Activated naive CD8-positive, alpha-beta T cell treated with anti-CD3 and anti-CD28 coated beads, Interleukin-2, amount 10 ng/mL, durations not matched to agents 7 days and 5 days (primary cell): ENCODE measurements around the gene KRTAP10-4. TPM values are rescaled to one million over a fixed set of nuclear protein-coding genes. Genes with fewer than 3 reads are reported as not detected.
"Not testable (repeated sequence)": the region's sequence is repeated elsewhere in the genome, so short reads cannot be mapped to it uniquely, and the experiment has no call there.

Experiments used
- ATAC-seq: fragments of 150-1000 bp; cut with Tn5 transposase; one replicate; pipeline ENCODE4 v1.10.0; 2021; ENCODE audit warnings: low read depth, moderate library complexity
- POLR2A ChIA-PET: fragments of 350-600 bp; sonication (Branson Sonifier 250); formaldehyde crosslinking; loops from one replicate; lab custom pipeline; 2021; ENCODE audit warnings: antibody characterized with exemption; lab: Charles Lee
- DNase-seq: peaks from one replicate; pipeline ENCODE4 v3.0.0; 2021
- H3K27ac Mint-ChIP-seq: one replicate; pipeline ENCODE4 v1.8.0; 2022; ENCODE audit warnings: mild to moderate bottlenecking, mixed read lengths
- H3K27me3 Mint-ChIP-seq: one replicate; pipeline ENCODE4 v1.8.0; 2022; ENCODE audit warnings: mild to moderate bottlenecking, moderate library complexity, mixed read lengths
- H3K36me3 Mint-ChIP-seq: one replicate; pipeline ENCODE4 v1.8.0; 2021; ENCODE audit warnings: mild to moderate bottlenecking, mixed read lengths
- H3K4me1 Mint-ChIP-seq: one replicate; pipeline ENCODE4 v1.8.0; 2021; ENCODE audit warnings: mixed read lengths
- H3K4me3 Mint-ChIP-seq: one replicate; pipeline ENCODE4 v1.8.0; 2022; ENCODE audit warnings: mild to moderate bottlenecking, moderate library complexity, mixed read lengths
- H3K9me3 Mint-ChIP-seq: one replicate; pipeline ENCODE4 v1.8.0; 2021; ENCODE audit warnings: mixed read lengths
- total RNA-seq, 2 experiments: library from RNA; stranded (reverse); gene quantifications; one replicate each; pipeline ENCODE4 v1.2.3, GENCODE V29; 2021

Gene KRTAP10-4
- total RNA-seq, 2 experiments from 2014 or later: not detected

DNA sequence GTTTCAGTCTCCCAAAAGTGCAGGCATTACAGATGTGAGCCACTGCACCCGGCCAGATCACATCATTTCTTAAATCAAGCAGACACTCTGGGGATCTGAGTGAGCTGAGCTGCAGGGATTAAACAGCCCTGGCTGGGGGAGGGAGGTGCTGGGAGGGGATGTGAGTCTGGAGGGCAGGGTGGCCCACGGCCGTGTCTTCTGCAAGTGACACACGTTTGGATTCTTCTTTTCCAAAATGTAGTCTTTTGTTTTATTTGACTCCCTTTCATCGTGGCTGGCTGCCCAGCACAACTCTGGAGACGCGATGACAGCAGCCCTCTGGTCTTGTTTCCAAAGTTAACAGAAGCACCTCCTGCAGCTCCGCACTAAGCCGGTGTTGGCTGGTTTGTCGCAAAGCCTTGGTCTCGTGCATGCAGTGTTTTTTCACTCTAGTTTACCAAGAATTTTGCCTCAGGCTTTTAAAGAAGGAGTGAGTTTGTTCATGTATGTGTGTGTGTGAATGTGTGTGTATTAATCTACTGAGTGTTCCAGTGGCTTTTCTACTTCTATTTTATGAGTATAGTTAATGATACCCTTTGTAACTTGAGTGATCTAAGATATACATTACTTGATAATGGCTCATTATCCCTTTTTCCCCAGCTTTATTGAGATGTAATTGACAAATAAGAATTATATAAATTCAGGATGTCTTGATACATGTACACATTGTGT is 9.7 kb downstream of the KRTAP10-4 start:
- POLR2A ChIA-PET: no interaction called here
- H3K4me1 Mint-ChIP-seq: no peaks in the 10 kb centered on the region
- H3K27me3 Mint-ChIP-seq: peaks cover 28% of the 10 kb centered on the region
- no peak for DNase-seq
- H3K4me3 Mint-ChIP-seq: no peak overlapping the region
- H3K9me3 Mint-ChIP-seq: peaks cover 16% of the 10 kb centered on the region
- ATAC-seq: no peak
- H3K36me3 Mint-ChIP-seq: peaks cover 2% of the 10 kb centered on the region
- H3K27ac Mint-ChIP-seq: no peak overlapping the region

- peaks cover 28% of the 10 kb centered on the region for H3K27me3 Mint-ChIP-seq
- H3K36me3 Mint-ChIP-seq: peaks cover 2% of the 10 kb centered on the region
- no peak overlapping the region for H3K4me3 Mint-ChIP-seq
- H3K27ac Mint-ChIP-seq: no peak overlapping the region
- peaks cover 15% of the 10 kb centered on the region for H3K9me3 Mint-ChIP-seq
- no peaks in the 10 kb centered on the region for H3K4me1 Mint-ChIP-seq
- ATAC-seq: peak; percentile 45
- DNase-seq: no peak
- POLR2A ChIA-PET: no interaction called here
These were observed 10.2 kb downstream of the KRTAP10-4 start for GRCh38 chr21:44583800-44584147.

GRCh38 chr21:44585892-44586291 is 12.4 kb downstream of the KRTAP10-4 start:
- Mint-ChIP-seq H3K27ac (no peak overlapping the region), H3K36me3 (peaks cover 2% of the 10 kb centered on the region), H3K4me3 (no peak overlapping the region), H3K27me3 (peaks cover 25% of the 10 kb centered on the region), H3K4me1 (no peaks in the 10 kb centered on the region), H3K9me3 (peaks cover 9% of the 10 kb centered on the region)
- POLR2A ChIA-PET: no interaction called here
- ATAC-seq (no peak), DNase-seq (no peak)

DNA sequence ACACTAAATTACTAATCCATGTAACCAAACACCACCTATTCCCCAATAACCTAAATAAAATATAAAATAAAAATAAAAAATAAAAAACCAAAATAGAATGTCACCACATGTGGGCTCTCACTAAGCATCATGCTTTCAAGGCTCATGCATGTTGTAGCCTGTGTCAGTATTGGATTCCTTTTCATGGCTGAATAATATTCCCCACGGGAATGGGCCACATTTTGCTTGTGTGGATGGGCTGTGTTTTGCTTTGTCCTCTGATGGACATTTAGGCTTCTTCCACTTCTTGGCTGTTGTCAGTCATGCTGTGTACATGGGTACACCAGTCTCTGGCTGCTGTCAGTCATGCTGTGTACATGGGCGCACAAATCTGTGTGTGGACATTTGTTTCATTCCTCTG is 15.6 kb downstream of the KRTAP10-4 start:
- POLR2A ChIA-PET: no interaction called here
- peaks cover 1% of the 10 kb centered on the region for H3K4me1 Mint-ChIP-seq
- H3K36me3 Mint-ChIP-seq: no peaks in the 10 kb centered on the region
- H3K27ac Mint-ChIP-seq: no peak overlapping the region
- no peak overlapping the region for H3K4me3 Mint-ChIP-seq
- H3K9me3 Mint-ChIP-seq: no peaks in the 10 kb centered on the region
- H3K27me3 Mint-ChIP-seq: peaks cover 21% of the 10 kb centered on the region
- ATAC-seq (no peak), DNase-seq (no peak)

GRCh38 chr21:44589586-44590305 is 16.2 kb downstream of the KRTAP10-4 start:
- DNase-seq: no peak
- Mint-ChIP-seq H3K27me3 (peaks cover 21% of the 10 kb centered on the region), H3K27ac (no peak overlapping the region), H3K4me3 (no peak overlapping the region), H3K36me3 (no peaks in the 10 kb centered on the region), H3K4me1 (peaks cover 1% of the 10 kb centered on the region), H3K9me3 (no peaks in the 10 kb centered on the region)
- POLR2A ChIA-PET: no interaction called here
- ATAC-seq: no peak

DNA sequence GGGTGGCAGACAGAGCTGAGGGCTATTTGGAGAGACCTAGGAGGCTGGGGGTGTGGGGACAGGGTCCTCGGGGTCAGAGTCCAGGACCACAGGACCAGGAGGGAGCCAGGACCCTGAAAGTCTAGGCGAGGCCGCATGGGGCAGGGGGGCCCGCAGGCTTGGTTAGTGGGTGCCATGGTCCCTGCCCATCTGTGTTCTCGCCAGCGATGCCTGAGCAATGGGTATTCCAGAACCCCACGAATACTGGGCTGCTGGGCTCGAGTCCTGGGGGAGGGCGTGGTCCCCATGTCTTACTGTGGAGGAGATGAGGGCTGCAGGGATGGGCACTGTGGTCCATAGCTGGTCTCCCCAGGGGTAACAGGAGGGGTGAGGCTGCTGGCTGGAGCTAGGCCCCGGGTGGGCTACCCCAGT is 16.8 kb downstream of the KRTAP10-4 start:
- DNase-seq (no peak), ATAC-seq (no peak)
- Mint-ChIP-seq H3K9me3 (no peaks in the 10 kb centered on the region), H3K36me3 (no peaks in the 10 kb centered on the region), H3K27me3 (peaks cover 18% of the 10 kb centered on the region), H3K4me1 (peaks cover 1% of the 10 kb centered on the region), H3K4me3 (no peak overlapping the region), H3K27ac (no peak overlapping the region)
- POLR2A ChIA-PET: no interaction called here

- H3K36me3 Mint-ChIP-seq, DNase-seq, POLR2A ChIA-PET, ATAC-seq, H3K27ac Mint-ChIP-seq, H3K4me3 Mint-ChIP-seq, H3K9me3 Mint-ChIP-seq, H3K4me1 Mint-ChIP-seq: not testable (repeated sequence)
- H3K27me3 Mint-ChIP-seq: peaks cover 13% of the 10 kb centered on the region
These were observed 17.6 kb downstream of the KRTAP10-4 start for GRCh38 chr21:44590897-44591800.

- H3K9me3 Mint-ChIP-seq, ATAC-seq, H3K27ac Mint-ChIP-seq, H3K4me1 Mint-ChIP-seq, DNase-seq, H3K27me3 Mint-ChIP-seq, POLR2A ChIA-PET, H3K36me3 Mint-ChIP-seq, H3K4me3 Mint-ChIP-seq: not testable (repeated sequence)
These were observed 18.2 kb downstream of the KRTAP10-4 start for GRCh38 chr21:44591801-44592130.

- DNase-seq (no peak), ATAC-seq (no peak)
- no peaks in the 10 kb centered on the region for H3K36me3 Mint-ChIP-seq
- H3K27me3 Mint-ChIP-seq: peaks cover 4% of the 10 kb centered on the region
- H3K4me1 Mint-ChIP-seq: peaks cover 1% of the 10 kb centered on the region
- H3K27ac Mint-ChIP-seq: no peak within 1 kb of the TSS
- no peaks in the 10 kb centered on the region for H3K9me3 Mint-ChIP-seq
- H3K4me3 Mint-ChIP-seq: no peak within 1 kb of the TSS
- POLR2A ChIA-PET: no interaction called here
These were observed 19.1 kb downstream of the KRTAP10-4 start, which contains the start of gene KRTAP10-6 for GRCh38 chr21:44592446-44593311. KRTAP10-6 (minus strand) TSS chr21:44592505; CDS start chr21:44592484, 21 bp downstream.

- H3K4me3 Mint-ChIP-seq: no peak overlapping the region
- ATAC-seq: no peak
- no peaks in the 10 kb centered on the region for H3K9me3 Mint-ChIP-seq
- peaks cover 4% of the 10 kb centered on the region for H3K27me3 Mint-ChIP-seq
- H3K36me3 Mint-ChIP-seq: no peaks in the 10 kb centered on the region
- H3K27ac Mint-ChIP-seq: peak overlapping the region; percentile 55
- POLR2A ChIA-PET: interaction anchor here (0.7 kb wide), 1 partner anchor 17 kb away, joined by 5 read pairs; no protein-coding TSS in a partner anchor
- peaks cover 1% of the 10 kb centered on the region for H3K4me1 Mint-ChIP-seq
- no peak for DNase-seq
These were observed 20.3 kb downstream of the KRTAP10-4 start for GRCh38 chr21:44593598-44594405.

DNA sequence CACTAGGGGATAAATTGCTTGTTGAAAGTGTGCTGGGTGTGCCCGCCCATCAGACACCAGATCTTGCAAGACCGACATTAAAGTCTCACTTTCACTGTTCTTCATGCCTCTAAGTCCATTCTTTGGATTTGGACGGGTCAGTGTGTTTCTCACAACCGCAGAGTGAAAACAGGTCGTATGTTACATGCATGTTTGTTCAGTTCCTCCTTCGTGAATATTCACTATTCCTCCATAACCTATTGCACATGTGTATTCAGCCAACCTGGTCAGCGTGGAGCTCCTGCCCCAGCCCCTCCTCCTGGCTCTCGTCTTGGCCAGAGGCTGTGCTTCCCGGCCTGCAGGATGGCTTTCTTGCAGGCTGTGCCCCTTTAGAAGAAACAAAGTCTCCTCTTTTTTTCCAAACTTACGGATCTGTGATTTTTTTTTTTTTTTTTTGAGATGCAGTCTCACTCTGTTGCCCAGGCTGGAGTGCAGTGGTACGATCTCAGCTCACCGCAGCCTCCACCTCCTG is 20.9 kb downstream of the KRTAP10-4 start:
- no peak overlapping the region for H3K27ac Mint-ChIP-seq
- peaks cover 4% of the 10 kb centered on the region for H3K27me3 Mint-ChIP-seq
- ATAC-seq (no peak), DNase-seq (no peak)
- H3K9me3 Mint-ChIP-seq: no peaks in the 10 kb centered on the region
- peaks cover 1% of the 10 kb centered on the region for H3K4me1 Mint-ChIP-seq
- H3K4me3 Mint-ChIP-seq: no peak overlapping the region
- POLR2A ChIA-PET: interaction anchor here (0.7 kb wide), 1 partner anchor 18 kb away, joined by 5 read pairs; no protein-coding TSS in a partner anchor
- H3K36me3 Mint-ChIP-seq: no peaks in the 10 kb centered on the region

DNA sequence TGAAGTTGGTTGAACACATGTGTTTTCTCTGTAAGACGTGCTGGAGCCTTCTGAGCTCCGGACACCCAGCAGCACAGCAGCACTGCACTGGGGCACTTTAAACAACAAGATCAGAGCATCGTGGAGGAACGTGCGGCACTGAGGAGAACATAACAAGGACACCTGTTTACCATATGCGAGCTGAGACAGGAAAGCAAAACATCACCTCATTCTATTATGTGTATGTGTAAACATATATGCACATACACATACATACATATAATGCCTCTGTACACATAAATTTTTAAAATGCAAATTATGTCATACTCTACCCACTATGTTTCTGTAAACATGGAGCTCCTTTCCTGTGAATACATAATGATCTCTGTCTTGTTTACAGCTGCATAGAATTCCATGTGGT is 22.0 kb downstream of the KRTAP10-4 start:
- no peak overlapping the region for H3K4me3 Mint-ChIP-seq
- H3K4me1 Mint-ChIP-seq: peaks cover 1% of the 10 kb centered on the region
- DNase-seq (no peak), ATAC-seq (no peak)
- POLR2A ChIA-PET: no interaction called here
- H3K27ac Mint-ChIP-seq: no peak overlapping the region
- no peaks in the 10 kb centered on the region for H3K9me3 Mint-ChIP-seq
- H3K27me3 Mint-ChIP-seq: peaks cover 4% of the 10 kb centered on the region
- no peaks in the 10 kb centered on the region for H3K36me3 Mint-ChIP-seq
